ENCODE data around the gene C19orf12.

Gene C19orf12

DNA sequence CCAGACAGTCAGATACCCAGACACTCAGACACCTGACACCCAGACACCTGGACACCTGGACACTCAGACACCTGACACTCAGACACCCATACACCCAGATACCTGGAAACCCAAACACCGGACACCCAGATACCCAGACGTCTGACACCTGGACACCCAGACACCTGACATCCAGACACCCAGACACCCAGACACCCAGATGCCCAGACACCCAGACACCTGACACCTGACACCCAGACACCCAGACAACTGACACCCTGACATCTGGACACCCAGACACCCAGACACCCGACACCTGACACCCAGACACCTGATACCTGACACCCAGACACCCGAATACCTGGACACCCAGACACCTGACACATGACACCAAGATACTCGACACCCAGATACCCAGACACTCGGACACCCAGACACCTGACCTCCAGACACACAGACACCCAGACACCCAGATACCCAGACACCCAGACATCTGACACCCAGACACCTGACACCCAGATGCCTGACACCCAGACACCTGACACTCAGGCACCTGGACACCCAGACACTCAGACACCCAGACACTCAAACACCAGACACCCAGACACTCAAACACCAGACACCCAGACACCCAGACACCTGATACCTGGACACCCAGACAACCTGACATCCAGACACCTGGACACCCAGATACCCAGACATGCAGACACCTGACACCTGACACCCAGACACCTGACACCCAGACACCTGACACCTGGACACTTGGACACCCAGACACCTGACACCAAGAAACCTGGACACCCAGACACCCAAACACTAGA lies 19.1 kb downstream of the C19orf12 start:
- no peak for DNase-seq

DNA sequence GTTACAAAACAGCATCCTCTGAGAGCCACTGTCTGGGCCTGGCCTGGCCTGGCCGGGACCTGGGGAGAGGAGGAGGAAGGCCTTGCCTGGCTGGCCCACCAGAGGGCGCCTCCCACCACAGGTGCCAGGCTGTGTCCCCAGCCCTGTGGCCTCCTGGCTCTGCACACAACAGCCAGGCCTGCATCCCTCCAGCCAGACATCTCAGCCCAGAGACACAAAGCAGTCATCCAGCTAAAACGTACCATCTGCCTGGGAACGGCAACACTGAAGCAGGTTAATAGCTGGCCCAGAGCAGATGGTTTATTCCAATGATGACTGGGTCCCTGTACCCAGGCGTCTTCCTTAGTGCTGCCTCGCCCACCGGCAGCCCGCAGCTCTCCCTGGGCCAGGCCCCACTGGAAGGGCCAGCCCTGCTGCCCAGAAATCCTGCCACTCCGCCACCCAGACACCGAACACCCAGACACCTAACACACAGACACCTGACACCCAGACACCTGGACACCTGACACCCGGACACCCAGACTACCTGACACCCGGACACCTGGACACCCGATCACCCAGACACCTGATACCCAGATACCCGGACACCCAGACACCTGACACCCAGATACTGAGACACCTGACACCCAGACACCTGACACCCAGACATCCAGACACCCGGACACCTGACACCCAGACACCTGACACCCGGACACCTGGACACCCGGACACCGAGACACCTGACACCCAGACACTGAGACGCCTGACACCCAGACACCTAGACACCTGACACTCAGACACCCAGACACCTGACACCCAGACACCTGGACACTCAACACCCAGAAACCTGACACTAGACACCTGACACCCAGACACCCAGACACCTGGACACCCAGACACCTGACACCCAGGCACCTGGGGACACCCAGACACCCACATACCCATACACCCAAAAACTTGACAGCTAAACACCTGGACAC lies 20.1 kb downstream of the C19orf12 start:
- peak; percentile 86 for DNase-seq

DNA sequence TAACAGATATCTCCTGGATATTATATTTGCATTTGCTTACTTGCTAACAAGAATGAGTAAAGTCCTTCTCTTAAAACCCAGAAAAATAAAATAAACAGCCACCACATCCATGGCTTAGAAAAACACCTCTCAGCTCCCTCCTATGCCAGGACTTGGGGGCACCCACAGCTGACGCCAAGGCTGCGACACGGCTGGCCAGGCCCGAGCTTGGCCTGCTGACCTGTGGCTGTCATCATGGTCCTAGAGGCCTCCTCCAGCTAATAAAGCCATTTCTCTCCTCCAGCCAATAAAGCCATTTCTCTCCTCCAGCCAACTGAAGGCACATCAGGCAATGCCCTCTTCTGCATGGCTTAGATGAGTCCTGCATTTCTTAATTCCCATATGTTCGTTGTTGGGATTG lies 20.9 kb downstream of the C19orf12 start:
- no peak for DNase-seq

DNA sequence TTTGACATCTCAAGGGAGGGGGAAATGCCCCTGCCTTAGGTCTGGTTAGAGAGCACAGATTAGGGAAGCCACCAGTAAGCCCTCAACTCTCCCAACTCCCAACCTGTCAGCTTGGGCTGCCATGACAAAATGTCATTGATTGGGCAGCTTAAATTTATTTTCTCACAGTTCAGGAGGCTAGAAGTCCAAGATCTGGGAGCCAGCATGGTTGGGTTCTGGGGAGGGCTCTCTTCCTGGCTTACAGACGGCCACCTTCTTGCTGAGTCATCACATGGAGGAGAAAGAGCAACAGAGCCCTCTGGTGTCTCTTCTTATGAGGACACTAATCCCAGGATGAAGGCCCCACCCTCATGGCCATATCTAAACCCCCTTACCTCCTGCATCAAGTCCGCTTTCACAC lies 24.2 kb downstream of the C19orf12 start:
- peak; percentile 10 for DNase-seq

DNA sequence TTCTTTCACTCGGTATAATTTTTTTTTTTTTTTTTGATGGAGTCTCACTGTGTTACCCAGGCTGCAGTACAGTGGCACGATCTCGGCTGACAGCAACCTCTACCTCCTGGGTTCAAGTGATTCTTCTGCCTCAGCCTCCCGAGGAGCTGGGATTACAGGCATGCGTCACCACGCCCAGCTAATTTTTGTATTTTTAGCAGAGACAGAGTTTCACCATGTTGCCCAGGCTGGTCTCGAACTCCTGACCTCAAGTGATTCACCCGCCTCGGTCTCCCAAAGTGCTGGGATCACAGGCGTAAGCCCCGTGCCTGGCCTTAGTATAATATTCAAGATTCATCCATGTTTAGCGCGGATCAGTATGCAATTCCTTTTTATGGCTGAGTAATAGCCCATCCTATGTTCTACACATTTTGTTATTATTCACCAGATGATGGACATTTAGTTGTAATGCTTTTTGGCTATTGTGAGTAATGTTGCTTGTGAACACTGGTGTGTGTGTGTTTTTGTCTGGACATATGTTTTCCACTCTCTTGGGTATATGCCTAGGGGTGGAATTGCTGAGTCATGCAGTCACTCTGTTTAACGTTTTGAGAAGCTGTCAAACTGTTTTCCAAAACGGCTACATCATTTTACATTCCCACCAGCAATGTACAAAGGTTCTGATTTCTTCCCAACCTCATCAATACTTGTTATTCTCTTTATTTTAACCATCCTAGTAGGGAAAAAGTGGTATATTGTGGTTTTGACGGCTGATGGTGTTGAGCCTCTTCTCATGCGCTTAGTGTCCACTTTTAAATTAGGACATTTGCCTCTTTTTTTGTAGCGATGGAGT lies 26.9 kb downstream of the C19orf12 start:
- DNase-seq = no peak

DNA sequence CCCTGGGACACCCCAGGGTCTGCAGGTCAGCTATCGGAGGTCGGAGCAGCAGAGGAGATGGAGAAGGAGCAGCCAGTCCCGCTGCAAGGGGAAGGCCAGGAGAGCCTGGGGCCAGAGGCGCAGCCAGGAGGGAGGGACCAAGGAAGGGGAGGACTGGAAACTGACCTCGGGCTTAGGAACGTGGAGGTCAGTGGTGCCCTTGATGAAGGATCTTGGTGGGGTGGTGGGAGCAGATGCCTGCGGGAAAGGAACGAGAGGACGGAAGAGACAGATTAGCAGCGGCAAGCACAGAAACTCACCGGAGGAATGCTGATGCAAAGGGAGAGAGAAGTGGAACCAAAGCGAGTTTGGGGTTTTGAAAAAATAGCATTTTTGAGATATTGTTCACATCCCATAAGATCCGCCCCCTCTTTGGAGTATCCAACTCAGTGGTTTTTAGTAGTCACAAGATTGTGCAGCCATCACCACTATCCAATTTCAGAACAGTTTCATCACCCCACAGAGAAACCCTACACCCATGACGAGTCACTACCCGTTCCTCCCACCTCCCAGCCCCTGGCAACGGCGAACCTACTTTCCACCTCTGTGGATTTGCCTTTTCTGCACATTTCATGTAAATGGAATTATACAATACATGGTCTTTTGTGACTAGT lies 27.7 kb downstream of the C19orf12 start:
- DNase-seq = no peak

DNA sequence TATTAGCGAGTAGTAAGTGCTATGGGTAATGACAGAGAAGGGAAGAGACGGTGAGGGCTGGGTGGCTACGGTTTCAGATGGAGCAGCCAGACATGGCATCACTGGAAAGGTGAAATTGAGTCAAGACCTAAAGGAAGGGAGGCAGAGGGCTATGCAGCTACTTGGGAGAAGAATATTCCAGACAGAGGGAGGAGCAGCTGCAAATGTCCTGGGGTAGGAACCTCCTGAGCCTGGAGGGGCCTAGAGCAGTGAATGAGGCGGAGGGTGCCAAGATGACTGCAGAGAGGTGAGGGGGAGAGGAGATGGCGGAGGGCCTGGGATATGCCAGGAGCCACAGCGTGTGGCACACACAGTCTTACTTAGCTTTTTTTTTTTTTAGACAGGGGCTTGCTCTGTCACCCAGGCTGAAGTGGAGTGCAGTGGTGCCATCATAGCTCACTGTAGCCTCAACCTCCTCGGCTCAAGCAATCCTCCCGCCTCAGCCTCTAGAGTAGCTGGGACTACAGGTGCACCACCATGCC lies 28.7 kb downstream of the C19orf12 start:
- DNase-seq = no peak

DNA sequence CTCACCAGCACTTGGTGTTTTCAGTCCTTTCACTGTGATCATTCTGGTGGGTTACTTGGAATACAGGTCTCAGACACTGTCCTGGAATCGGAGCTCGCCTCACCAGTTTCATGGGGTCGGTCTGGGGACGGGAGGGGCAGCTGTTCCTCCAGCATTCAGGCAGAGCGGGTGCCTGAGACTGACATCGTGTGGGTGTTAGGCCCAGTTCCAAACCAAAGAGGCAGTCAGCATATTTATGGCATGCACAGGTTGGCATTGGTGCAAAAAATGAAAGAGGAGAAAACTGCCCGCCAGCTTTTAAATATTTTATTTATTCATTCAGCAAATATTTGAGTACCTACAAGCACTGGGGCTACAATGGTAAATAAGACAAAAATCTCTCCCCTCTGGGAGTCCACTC lies 29.7 kb downstream of the C19orf12 start:
- no peak for DNase-seq

DNA sequence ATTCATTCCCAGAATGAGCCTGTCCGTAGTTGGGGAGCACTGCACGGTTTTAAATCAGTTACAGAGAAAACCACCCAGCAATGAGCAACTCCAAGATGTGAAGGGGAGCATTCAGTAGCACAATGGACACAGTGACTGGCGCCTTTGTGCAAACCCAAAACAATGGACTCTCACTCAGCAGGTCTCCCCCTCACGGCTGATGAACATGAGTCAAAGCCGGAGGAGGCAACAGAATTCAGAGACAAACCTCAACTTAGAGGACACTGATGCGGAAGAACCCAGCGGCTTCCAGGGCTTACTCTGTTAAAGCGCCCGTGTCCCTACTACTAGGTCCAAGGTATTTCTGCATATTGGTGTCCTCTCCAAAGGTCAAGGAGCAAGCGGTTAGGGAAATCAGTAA lies 32.1 kb downstream of the C19orf12 start:
- no peak for DNase-seq

DNA sequence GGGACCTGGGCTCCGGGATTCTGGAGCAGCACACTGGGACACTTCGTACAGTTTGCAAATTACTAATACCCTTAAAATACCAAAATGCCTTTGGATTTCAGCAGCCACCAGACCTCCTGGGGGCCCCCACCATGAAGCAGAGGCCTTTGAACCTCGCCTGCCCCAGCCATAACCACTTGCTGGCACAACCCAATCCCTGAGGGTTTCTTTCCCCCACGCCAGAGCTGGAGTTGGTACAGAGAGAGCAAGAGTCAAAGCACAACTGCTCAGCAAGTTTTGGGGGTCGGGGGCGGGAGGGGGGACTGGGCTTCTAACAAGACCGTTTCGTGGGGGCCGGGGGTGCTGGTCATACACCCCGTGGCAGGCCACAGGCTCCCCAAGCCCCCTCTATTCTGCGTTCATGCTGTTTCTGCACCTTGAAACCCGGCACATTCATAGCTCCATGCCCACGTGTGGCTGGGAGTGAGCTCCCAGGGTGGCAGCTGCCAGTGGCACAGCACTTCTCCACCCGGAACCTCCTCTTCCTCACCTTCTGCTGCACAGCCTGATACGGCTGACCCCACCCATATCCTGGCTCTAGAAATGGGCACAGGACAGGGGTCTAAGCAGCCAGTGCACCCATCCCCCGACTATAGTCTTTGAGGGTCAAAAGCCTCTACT lies 32.7 kb downstream of the C19orf12 start:
- no peak for DNase-seq

DNA sequence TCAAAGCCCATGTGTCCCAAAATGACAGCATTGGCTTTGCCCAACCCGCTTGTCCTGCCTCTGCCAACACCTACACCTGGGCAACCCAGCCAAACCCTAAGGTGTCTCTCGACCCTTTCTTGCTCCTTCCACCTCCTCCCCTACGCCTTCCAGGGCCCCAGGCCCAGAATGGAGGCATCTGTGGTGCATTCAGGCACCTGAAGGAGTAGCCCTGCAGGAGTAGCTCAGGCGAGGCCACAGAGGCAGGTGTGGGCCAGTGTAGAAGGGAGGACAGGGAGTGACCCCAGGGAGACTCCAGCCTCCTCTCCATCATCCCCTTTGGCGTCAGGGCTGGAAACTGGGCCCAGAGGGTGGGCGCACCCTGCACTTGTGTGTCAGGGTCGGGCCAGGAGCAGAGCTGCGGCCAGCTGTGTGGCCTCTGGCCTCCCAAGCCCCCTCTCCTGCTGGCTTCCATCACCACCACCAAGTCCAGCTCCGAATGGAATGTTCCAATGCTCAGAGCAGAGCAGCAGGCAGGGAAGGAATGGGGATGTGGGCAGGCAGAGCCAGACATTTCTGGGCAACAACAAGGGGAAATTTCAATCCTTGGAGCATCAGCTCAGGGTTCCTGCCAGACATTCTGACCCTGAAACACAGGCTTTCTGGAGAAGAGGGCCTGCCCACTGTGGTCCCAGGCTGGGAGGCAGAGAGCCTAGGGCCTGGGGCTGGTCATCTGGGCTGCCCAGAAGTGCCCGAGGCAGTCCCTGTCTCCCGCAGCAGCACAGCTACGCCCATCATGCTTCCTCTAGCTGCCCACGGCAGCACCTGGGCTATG lies 33.4 kb downstream of the C19orf12 start:
- DNase-seq = no peak

DNA sequence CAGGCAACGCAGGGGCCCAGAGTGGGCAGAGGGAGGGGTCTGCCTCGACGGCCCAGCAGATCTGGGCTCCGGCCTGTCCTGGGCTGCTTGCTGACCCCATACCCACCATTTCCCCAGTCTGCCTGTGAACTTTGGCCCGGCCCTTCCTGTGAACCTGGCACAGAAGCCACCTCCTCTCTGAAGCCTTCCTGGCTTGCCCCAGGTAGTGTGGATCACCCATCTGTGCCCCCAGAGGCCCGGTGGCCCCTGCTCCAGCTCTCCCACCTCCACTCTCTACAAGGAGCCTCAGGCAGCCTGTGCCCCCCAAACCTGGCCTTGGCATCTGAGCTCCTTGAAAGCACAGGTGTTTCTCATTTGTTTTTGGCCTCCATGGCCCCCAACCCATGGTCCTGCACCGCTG lies 34.1 kb downstream of the C19orf12 start:
- no peak for DNase-seq

DNA sequence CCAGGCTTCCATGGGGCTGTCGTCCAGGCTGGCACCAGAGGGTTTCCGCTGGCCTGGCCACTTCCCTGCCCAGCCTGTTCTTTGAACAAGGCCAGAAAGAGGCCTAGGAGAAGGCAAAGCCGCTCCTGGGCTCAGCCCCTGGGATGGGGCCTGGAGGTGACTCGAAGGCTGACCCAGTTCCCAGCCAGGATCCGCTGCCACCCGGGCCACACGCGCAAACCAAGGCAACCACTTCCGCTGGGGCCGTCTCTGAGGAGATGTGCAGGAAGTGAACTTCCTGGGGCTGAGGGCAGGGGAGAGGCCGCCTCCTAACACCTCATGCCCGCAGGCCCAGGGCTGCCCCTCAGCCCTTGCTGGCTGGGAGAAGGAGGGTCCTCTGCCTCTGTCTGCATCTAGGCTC lies 34.6 kb downstream of the C19orf12 start:
- no peak for DNase-seq

DNA sequence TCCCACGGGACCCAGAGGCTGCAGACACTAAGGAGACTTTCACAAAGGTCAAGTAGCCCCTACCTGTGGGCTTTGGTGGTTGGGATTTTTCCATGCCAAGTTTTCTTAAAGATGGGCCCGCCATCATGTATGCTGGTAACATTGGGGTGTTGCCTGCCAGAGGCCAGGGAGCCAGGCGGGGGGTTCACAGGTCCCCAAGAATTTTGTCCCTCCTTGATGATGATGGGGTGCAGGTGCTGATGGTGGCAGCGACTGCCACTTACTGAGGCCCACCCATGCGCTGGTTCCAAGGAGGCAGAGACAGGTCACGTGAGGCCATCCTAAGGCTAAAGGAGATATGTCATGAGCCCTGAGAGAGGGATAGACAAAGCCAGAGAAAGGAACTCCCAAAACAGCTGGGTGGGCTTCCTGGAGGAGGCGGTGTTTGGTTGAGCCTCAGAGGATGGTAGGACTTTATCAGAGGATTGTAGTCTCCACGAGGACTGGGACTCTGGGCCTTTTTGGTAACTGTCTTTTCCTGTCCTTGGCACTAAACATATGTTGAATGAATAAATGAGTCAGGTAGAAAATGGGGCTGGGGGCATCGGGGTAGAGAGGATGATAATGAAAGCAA lies 35.4 kb downstream of the C19orf12 start:
- DNase-seq = no peak

DNA sequence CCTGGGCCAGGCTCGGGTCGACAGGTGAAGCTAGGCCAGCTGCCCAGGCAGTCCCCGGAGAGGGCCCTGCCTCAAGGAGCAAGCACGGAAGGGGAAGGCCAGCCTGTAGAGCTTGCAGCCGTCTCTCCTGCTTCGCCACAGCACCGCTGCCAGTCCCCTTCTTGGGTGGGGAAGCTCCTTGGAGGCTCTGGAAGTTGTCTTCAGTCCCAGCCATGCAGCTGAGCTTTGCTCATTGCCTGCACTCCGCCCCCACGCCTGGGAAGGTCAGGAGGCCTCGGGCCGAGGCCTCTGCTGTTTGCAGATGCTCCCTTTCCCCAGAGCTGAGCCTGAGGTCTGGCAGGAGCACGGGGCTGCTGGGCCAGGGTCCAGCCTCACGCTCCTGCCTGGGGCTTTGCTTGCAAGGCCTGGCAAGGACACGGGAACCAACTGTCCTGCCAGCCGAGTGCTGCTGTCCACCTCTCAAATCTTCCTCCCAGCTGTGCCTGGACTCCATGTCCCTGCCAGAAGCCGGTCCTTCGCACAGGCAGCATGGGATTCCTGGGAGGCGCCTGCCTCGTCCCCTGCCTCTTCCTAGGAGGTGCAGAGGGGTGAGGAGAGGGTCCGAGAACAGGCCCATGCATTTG lies 36.5 kb downstream of the C19orf12 start:
- no peak for DNase-seq

DNA sequence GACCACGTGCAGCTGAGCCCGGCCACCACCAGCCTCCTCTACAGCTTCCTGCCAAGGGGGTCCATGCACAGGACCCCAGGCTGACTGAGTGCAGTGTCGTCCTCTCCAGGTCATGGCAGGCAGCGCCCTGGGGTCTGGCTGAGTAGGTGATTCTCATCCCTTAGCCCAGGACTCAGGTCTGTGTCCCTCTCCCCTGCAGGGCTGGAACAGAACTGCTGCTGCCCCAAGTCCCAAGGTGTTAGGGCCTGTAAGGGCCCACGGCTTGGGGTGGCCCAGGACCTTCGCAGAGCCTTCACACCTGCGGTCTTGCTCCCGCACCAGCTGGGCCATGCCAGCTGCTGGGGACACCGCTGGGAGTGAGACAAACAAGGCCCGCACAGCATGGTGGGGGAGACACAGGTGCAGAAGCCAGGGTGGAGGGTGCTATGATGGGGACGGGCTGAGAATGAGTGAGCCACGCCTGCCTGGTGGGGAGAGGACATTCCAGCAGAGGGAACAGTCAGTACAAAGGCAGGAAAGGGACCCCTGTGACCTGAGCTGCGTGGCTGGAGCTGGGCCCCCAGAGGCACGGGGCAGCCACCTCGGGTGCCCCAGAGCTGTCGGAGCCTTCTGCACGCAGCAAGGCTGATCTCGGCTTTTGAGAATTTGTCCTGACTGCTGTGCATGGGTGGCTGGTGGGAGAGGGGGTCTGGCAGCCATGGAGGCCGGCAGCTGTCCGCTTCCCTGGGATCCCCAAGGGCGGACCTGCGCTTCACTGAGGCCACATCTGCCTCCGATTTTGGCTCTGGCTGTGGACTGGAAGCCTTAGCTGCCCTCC lies 37.9 kb downstream of the C19orf12 start:
- no peak for DNase-seq

DNA sequence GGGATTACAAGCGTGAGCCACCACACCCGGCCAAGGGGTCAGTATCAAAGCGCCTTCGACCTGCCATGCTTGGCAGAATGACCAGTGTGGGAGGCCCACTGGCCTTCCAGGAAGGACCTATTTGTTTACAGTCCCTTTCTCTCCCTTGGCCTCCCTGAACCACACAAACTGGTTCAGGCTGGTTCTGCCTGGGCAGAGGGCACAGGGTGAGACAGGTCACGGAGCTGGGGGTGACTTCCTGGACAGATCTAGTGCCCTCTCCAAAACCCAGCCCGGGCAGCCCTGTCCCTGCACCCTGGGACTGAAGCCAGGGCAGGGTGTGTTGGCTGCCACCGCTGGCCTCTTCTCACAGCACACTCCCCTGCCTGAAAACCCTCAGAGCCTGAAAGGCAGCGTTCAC lies 38.5 kb downstream of the C19orf12 start:
- DNase-seq = no peak

DNA sequence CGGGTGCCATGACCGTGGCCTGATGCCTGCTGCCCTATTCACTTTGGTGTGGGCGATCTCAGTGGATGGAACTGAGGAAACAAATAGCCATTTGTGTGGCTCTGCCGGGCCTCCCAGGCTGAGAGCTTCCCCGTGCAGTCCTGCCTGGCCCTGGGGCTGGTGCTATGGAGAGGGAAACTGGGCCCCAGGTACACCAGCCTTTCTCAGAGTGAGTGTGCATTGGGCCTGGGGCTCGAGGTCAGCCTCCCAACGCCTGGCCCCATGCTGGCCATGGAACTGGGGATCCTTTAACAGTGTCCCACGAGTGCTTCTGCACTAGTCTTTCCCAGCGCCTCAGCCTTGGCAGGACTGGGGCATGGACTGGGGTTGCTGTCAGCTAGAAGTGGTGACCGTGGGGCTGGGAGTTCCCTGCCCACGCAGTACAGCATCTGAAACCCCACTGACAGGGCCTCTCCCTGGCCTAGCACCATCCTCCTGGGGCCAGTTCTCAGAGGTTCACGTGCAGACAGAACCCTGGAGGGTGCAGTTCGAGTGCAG lies 39.3 kb downstream of the C19orf12 start:
- no peak for DNase-seq

Data from NCI-H1694 treated with DMSO at 0.1 percent for 48 hours (cell line).